Measurements from ENCODE around the gene ARHGAP35.
"Not testable (repeated sequence)": the region's sequence is repeated elsewhere in the genome, so short reads cannot be mapped to it uniquely, and the experiment has no call there.

Gene ARHGAP35

GRCh38 chr19:46862974-46863632 lies 2.3 kb downstream of the ARHGAP35 start:
- ChIA-PET CTCF (no interaction called here), POLR2A (interaction anchor here (0.6 to 2.7 kb wide), 2 partner anchors 12 to 128 kb away, joined by 4 to 6 read pairs; partner anchors contain the start of gene AP2S1)
- DNase-seq (ENCODE audit: extremely low spot score): no peak
- TF ChIP-seq SUZ12 (IDR thresholded peaks at IDR 0.05): no peak
- TF ChIP-seq CTBP1 (IDR thresholded peaks at IDR 0.05; ENCODE audit: borderline replicate concordance): no peak
- 0 out of 2 replicates have a peak, but pooled peaks have one; percentile 11 for TF ChIP-seq PKNOX1 (IDR thresholded peaks at IDR 0.05)
- peak; percentile 36; the same call in 1 of the 2 replicates for TF ChIP-seq ZNF384 (IDR thresholded peaks at IDR 0.05)
- TF ChIP-seq BHLHE40 (IDR thresholded peaks at IDR 0.05; ENCODE audit: borderline replicate concordance): no peak
- no peak for TF ChIP-seq FOXM1 (IDR thresholded peaks at IDR 0.05; ENCODE audit: borderline replicate concordance)
- no peak for TF ChIP-seq NFRKB (IDR thresholded peaks at IDR 0.05)
- TF ChIP-seq TARDBP (IDR thresholded peaks at IDR 0.05): no peak
- TF ChIP-seq FOXA1 (IDR thresholded peaks at IDR 0.05): no peak
- no peak for TF ChIP-seq FOXK2 (IDR thresholded peaks at IDR 0.05)
- no peak for TF ChIP-seq ELF4 (IDR thresholded peaks at IDR 0.05)
- no peak for TF ChIP-seq ARNT (IDR thresholded peaks at IDR 0.05)

GRCh38 chr19:46863818-46864629 lies 3.2 kb downstream of the ARHGAP35 start:
- peak; percentile 78 for TF ChIP-seq PKNOX1 (IDR thresholded peaks at IDR 0.05)
- no peak for TF ChIP-seq NFRKB (IDR thresholded peaks at IDR 0.05)
- CTCF ChIA-PET: no interaction called here
- POLR2A ChIA-PET: interaction anchor here (2.7 kb wide), 1 partner anchor 127 kb away, joined by 6 read pairs; no protein-coding TSS in a partner anchor
- no peak for DNase-seq (ENCODE audit: extremely low spot score)

- ChIA-PET CTCF (no interaction called here), POLR2A (no interaction called here)
- DNase-seq (ENCODE audit: extremely low spot score): no peak
- TF ChIP-seq PKNOX1 (IDR thresholded peaks at IDR 0.05): peak; percentile 39; the same call in 1 of the 2 replicates
- TF ChIP-seq NFRKB (IDR thresholded peaks at IDR 0.05): no peak
Measured at GRCh38 chr19:46866407-46867136, 5.8 kb downstream of the ARHGAP35 start.

- no peak for TF ChIP-seq ARNT (IDR thresholded peaks at IDR 0.05)
- no peak for TF ChIP-seq FOXM1 (IDR thresholded peaks at IDR 0.05; ENCODE audit: borderline replicate concordance)
- TF ChIP-seq FOXA1 (IDR thresholded peaks at IDR 0.05): no peak
- no peak for TF ChIP-seq L3MBTL2 (conservative IDR thresholded peaks at IDR 0.05)
- TF ChIP-seq HDGF (IDR thresholded peaks at IDR 0.05; ENCODE audit: borderline replicate concordance): no peak
- TF ChIP-seq SP1 (IDR thresholded peaks at IDR 0.05): no peak
- TF ChIP-seq LEF1 (IDR thresholded peaks at IDR 0.05; ENCODE audit: borderline replicate concordance): no peak
- TF ChIP-seq CTBP1 (IDR thresholded peaks at IDR 0.05; ENCODE audit: borderline replicate concordance): no peak
- no peak for TF ChIP-seq ELF4 (IDR thresholded peaks at IDR 0.05)
- TF ChIP-seq ZNF384 (IDR thresholded peaks at IDR 0.05): no peak
- no peak for TF ChIP-seq SUZ12 (IDR thresholded peaks at IDR 0.05)
- no peak for TF ChIP-seq TARDBP (IDR thresholded peaks at IDR 0.05)
- TF ChIP-seq NFRKB (IDR thresholded peaks at IDR 0.05): no peak
- no peak for TF ChIP-seq FOXK2 (IDR thresholded peaks at IDR 0.05)
- CTCF ChIA-PET: no interaction called here
- POLR2A ChIA-PET: no interaction called here
- DNase-seq (ENCODE audit: extremely low spot score): no peak
Measured at GRCh38 chr19:46867170-46867569, 6.4 kb downstream of the ARHGAP35 start.

GRCh38 chr19:46868025-46868802 lies 7.4 kb downstream of the ARHGAP35 start:
- CTCF ChIA-PET: interaction anchor here (0.6 kb wide), 2 partner anchors 45 to 1187 kb away, joined by 4 read pairs; no protein-coding TSS in a partner anchor
- DNase-seq (ENCODE audit: extremely low spot score): no peak
- TF ChIP-seq SP1 (IDR thresholded peaks at IDR 0.05): no peak
- no peak for TF ChIP-seq CTBP1 (IDR thresholded peaks at IDR 0.05; ENCODE audit: borderline replicate concordance)
- no peak for TF ChIP-seq LEF1 (IDR thresholded peaks at IDR 0.05; ENCODE audit: borderline replicate concordance)
- no peak for TF ChIP-seq FOXA1 (IDR thresholded peaks at IDR 0.05)
- TF ChIP-seq PKNOX1 (IDR thresholded peaks at IDR 0.05): no peak
- no peak for TF ChIP-seq FOXK2 (IDR thresholded peaks at IDR 0.05)
- TF ChIP-seq FOXM1 (IDR thresholded peaks at IDR 0.05; ENCODE audit: borderline replicate concordance): no peak
- TF ChIP-seq ZNF384 (IDR thresholded peaks at IDR 0.05): no peak
- no peak for TF ChIP-seq NFRKB (IDR thresholded peaks at IDR 0.05)
- POLR2A ChIA-PET: interaction anchor here (1.1 kb wide), 1 partner anchor 10 kb away, joined by 3 read pairs; no protein-coding TSS in a partner anchor

GRCh38 chr19:46871173-46871572 lies 10.4 kb downstream of the ARHGAP35 start:
- POLR2A ChIA-PET; CTCF ChIA-PET; DNase-seq (ENCODE audit: extremely low spot score): not testable (repeated sequence)
